ENCODE measurements around the gene RABGAP1L. TPM values are rescaled to one million over a fixed set of nuclear protein-coding genes. Genes with fewer than 3 reads are reported as not detected.
"Not testable (repeated sequence)": the region's sequence is repeated elsewhere in the genome, so short reads cannot be mapped to it uniquely, and the experiment has no call there.

Gene RABGAP1L
- total RNA-seq, 4 donors from 2014 or later: 31.2 to 115 (median 62.5) TPM

DNA sequence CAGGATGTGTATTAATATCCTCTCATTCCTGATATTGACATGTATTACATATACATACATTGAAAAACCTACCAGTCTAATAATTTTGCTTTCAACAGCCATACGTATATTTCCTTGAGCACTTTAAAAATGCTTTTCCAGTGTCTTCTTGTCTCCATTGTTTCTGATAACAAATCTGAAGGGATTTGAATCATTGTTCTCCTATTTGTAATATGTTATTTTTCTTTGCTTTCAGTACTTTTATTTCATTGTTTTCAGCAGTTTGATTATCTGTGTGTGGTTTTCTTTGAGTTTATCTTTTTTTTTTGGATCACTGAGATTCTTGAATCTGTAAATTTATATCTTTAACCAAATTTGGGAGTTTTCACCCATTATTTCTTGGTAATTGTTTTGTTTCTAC, 65.3 kb downstream of the RABGAP1L start:
- 92 to 100% methylated on average over 1 of the region's 1 CpG for WGBS, 2 donors (ENCODE audit: low coverage in 1 of 2)
- H3K4me3 ChIP-seq: no peak overlapping the region
- H3K36me3 ChIP-seq: peaks cover 0 to 19% of the 10 kb centered on the region in 2 donors
- peaks cover 0 to 20% (median 0%) of the 10 kb centered on the region in 3 donors for H3K4me1 ChIP-seq
- H3K27me3 ChIP-seq: no peaks in the 10 kb centered on the region
- no peak for ATAC-seq
- H3K9me3 ChIP-seq: no peaks in the 10 kb centered on the region
- TF ChIP-seq POLR2A (IDR thresholded peaks at IDR 0.05) (no peak), POLR2AphosphoS5 (IDR thresholded peaks at IDR 0.05) (no peak), EP300 (IDR thresholded peaks at IDR 0.05) (no peak)
- TF ChIP-seq, protein P1, sequence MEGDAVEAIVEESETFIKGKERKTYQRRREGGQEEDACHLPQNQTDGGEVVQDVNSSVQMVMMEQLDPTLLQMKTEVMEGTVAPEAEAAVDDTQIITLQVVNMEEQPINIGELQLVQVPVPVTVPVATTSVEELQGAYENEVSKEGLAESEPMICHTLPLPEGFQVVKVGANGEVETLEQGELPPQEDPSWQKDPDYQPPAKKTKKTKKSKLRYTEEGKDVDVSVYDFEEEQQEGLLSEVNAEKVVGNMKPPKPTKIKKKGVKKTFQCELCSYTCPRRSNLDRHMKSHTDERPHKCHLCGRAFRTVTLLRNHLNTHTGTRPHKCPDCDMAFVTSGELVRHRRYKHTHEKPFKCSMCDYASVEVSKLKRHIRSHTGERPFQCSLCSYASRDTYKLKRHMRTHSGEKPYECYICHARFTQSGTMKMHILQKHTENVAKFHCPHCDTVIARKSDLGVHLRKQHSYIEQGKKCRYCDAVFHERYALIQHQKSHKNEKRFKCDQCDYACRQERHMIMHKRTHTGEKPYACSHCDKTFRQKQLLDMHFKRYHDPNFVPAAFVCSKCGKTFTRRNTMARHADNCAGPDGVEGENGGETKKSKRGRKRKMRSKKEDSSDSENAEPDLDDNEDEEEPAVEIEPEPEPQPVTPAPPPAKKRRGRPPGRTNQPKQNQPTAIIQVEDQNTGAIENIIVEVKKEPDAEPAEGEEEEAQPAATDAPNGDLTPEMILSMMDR (IDR thresholded peaks at IDR 0.05): no peak
- no peak overlapping the region for H3K27ac ChIP-seq

- H3K27ac ChIP-seq: no peak overlapping the region
- peaks cover 0 to 19% (median 0%) of the 10 kb centered on the region in 3 donors for H3K4me1 ChIP-seq
- TF ChIP-seq EP300 (IDR thresholded peaks at IDR 0.05) (no peak), POLR2A (IDR thresholded peaks at IDR 0.05) (no peak), POLR2AphosphoS5 (IDR thresholded peaks at IDR 0.05) (no peak)
- TF ChIP-seq, protein P1 (IDR thresholded peaks at IDR 0.05): no peak
- no peak overlapping the region for H3K4me3 ChIP-seq
- no peaks in the 10 kb centered on the region for H3K27me3 ChIP-seq
- ATAC-seq: no peak
- no peaks in the 10 kb centered on the region for H3K9me3 ChIP-seq
- peaks cover 0 to 19% of the 10 kb centered on the region in 2 donors for H3K36me3 ChIP-seq
- 92 to 95% methylated on average over 5 of the region's 5 CpGs for WGBS, 2 donors (ENCODE audit: low coverage in 1 of 2)
Measured at GRCh38 chr1:174225499-174226204, 66.3 kb downstream of the RABGAP1L start.

DNA sequence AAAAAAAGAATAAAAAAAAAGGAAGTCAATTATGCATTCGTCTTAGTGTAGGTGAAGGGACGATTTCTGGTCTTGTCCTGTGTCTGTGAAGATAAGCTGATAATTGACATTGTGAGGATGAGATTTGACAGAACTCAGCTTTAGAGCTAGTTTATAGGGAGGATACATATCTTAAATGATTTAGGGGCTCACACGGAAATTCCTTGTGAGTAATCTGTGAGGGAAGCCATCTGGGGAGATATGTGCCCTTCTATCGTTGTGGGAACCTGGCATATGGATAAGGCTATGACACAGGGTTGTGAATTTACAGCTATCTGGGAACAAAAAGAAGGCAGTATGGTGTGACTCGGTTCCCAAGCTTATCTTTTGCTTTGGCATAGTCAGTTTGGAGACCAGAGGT, 71.1 kb downstream of the RABGAP1L start:
- Histone ChIP-seq H3K27me3 (no peaks in the 10 kb centered on the region), H3K27ac (no peak overlapping the region), H3K4me1 (peaks cover 0 to 19% (median 0%) of the 10 kb centered on the region in 3 donors), H3K36me3 (peaks cover 0 to 19% of the 10 kb centered on the region in 2 donors), H3K9me3 (no peaks in the 10 kb centered on the region), H3K4me3 (no peak overlapping the region)
- ATAC-seq: no peak
- TF ChIP-seq, protein P1 (IDR thresholded peaks at IDR 0.05): no peak
- TF ChIP-seq POLR2AphosphoS5 (IDR thresholded peaks at IDR 0.05) (no peak), EP300 (IDR thresholded peaks at IDR 0.05) (no peak)
- 58 to 71% methylated on average over 5 of the region's 5 CpGs for WGBS, 2 donors (ENCODE audit: low coverage in 1 of 2)

- Histone ChIP-seq H3K27ac (no peak overlapping the region), H3K4me1 (peaks cover 0 to 7% (median 0%) of the 10 kb centered on the region in 3 donors), H3K9me3 (no peaks in the 10 kb centered on the region), H3K27me3 (no peaks in the 10 kb centered on the region), H3K36me3 (peaks cover 0 to 19% of the 10 kb centered on the region in 2 donors), H3K4me3 (no peak overlapping the region)
- ATAC-seq: no peak
- 80 to 100% methylated on average over 1 to 3 of the region's 3 CpGs for WGBS, 2 donors (ENCODE audit: low coverage in 1 of 2)
- TF ChIP-seq, protein P1 (IDR thresholded peaks at IDR 0.05): no peak
- TF ChIP-seq EP300 (IDR thresholded peaks at IDR 0.05) (no peak), POLR2AphosphoS5 (IDR thresholded peaks at IDR 0.05) (no peak), POLR2A (IDR thresholded peaks at IDR 0.05) (no peak)
Measured at GRCh38 chr1:174232761-174233160, 73.4 kb downstream of the RABGAP1L start.

DNA sequence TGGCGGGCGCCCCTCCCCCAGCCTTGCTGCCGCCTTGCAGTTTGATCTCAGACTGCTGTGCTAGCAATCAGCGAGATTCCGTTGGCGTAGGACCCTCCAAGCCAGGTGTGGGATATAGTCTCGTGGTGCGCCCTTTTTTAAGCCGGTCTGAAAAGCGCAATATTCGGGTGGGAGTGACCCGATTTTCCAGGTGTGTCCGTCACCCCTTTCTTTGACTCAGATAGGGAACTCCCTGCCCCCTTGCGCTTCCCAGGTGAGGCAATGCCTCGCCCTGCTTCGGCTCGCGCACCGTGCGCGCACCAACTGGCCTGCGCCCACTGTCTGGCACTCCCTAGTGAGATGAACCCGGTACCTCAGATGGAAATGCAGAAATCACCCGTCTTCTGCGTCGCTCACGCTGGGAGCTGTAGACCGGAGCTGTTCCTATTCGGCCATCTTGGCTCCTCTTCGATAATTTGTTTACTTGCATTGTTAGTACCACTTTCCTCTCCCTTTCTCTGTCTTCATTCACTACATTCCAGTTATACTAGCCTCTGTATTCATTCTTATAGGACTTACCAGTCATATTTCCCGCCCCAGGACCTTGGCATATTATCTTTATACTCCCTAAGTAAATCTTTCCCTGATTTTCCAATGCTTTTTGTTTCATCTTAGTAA, 79.7 kb downstream of the RABGAP1L start:
- H3K27ac ChIP-seq, H3K4me1 ChIP-seq, H3K27me3 ChIP-seq, ATAC-seq, H3K9me3 ChIP-seq, H3K4me3 ChIP-seq: not testable (repeated sequence)
- H3K36me3 ChIP-seq: peaks cover 0 to 17% of the 10 kb centered on the region in 2 donors
- 97 to 100% methylated on average over 4 to 24 of the region's 31 CpGs for WGBS, 2 donors (ENCODE audit: low coverage in 1 of 2)

All from gastroesophageal sphincter (tissue), 4 donors.